GM21576 (cell line): Measurements from ENCODE around the gene HSPA8.
A peak's percentile ranks its signal among the peaks of the same experiment; 100 is the strongest.
"Not testable (repeated sequence)": the region's sequence is repeated elsewhere in the genome, so short reads cannot be mapped to it uniquely, and the experiment has no call there.

Source experiments
- ATAC-seq: cut with Tn5 transposase; IDR thresholded peaks from one replicate; pipeline ENCODE4 v1.9.1; 2021; ENCODE audit warnings: mild to moderate bottlenecking, moderate library complexity; ENCODE audit not compliant: unreplicated experiment

The HSPA8 gene

GRCh38 chr11:123072762-123073161 lies 10.8 kb upstream of the HSPA8 start:
- no peak for ATAC-seq

- ATAC-seq: no peak
Measured at GRCh38 chr11:123072332-123072761, 10.4 kb upstream of the HSPA8 start.

- ATAC-seq: peak; percentile 64
Measured at GRCh38 chr11:123069908-123070821, 8.2 kb upstream of the HSPA8 start.

GRCh38 chr11:123065621-123066020 lies 3.7 kb upstream of the HSPA8 start:
- ATAC-seq: no peak

GRCh38 chr11:123063826-123064657 lies 2.1 kb upstream of the HSPA8 start:
- ATAC-seq: no peak

GRCh38 chr11:123062892-123063825 lies 1.2 kb upstream of the HSPA8 start:
- no peak for ATAC-seq

GRCh38 chr11:123062158-123062891 lies 389 bp upstream of the HSPA8 start:
- peak; percentile 84 for ATAC-seq

- no peak for ATAC-seq
Measured at GRCh38 chr11:123060277-123061000, 1.5 kb downstream of the HSPA8 start.

- ATAC-seq: not testable (repeated sequence)
Measured at GRCh38 chr11:123059041-123059920, 2.7 kb downstream of the HSPA8 start.

GRCh38 chr11:123057661-123058305 lies 4.2 kb downstream of the HSPA8 start:
- no peak for ATAC-seq

GRCh38 chr11:123056835-123057491 lies 5.0 kb downstream of the HSPA8 start:
- no peak for ATAC-seq

- ATAC-seq: no peak
Measured at GRCh38 chr11:123055191-123055901, 6.6 kb downstream of the HSPA8 start.

- ATAC-seq: peak; percentile 78
Measured at GRCh38 chr11:123054301-123055065, 7.5 kb downstream of the HSPA8 start.

GRCh38 chr11:123052901-123053721 lies 8.8 kb downstream of the HSPA8 start:
- ATAC-seq: no peak

GRCh38 chr11:123051634-123052033 lies 10.3 kb downstream of the HSPA8 start:
- ATAC-seq: no peak
